ENCODE measurements around the gene HFM1. TPM values are rescaled to one million over a fixed set of nuclear protein-coding genes. Genes with fewer than 3 reads are reported as not detected.

Gene HFM1
- total RNA-seq, 1 experiment from 2014 or later: 2.4 TPM

- Mint-ChIP-seq H3K4me3 (no peak overlapping the region), H3K27me3 (ENCODE audit: low read depth) (no peaks in the 10 kb centered on the region), H3K4me1 (peaks cover 0 to 7% of the 10 kb centered on the region in 2 experiments; a peak in 1 of 4 replicates), H3K9me3 (no peaks in the 10 kb centered on the region), H3K36me3 (ENCODE audit: insufficient read depth in 1 of 3, low read depth in 3 of 3) (peaks cover 0 to 1% (median 0%) of the 10 kb centered on the region in 3 experiments; a peak in 1 of 7 replicates), H3K27ac (no peak overlapping the region)
- no peak overlapping the region for H3K9ac ChIP-seq (ENCODE audit: extremely low read depth, insufficient read length, low read length)
- H3T11ph ChIP-seq (ENCODE audit: low read length): no peak overlapping the region
- no peak overlapping the region for H2AFZ ChIP-seq (ENCODE audit: low read length)
- H4K91ac ChIP-seq (ENCODE audit: insufficient read length, low read depth, low read length): no peak overlapping the region
- H3K9me3 ChIP-seq (ENCODE audit: control insufficient read depth, low read depth, low read length): no peaks in the 10 kb centered on the region
- no peak overlapping the region for H2BK120ac ChIP-seq (ENCODE audit: low read depth, low read length, poor library complexity, severe bottlenecking)
- no peaks in the 10 kb centered on the region for H3K79me1 ChIP-seq (ENCODE audit: insufficient read depth, low read depth, low read length, poor library complexity, severe bottlenecking)
- H3K18ac ChIP-seq (ENCODE audit: insufficient read length, low read depth, low read length): no peak overlapping the region
- TF ChIP-seq CTCF (conservative IDR thresholded peaks at IDR 0.05): no peak
- H3K4me2 ChIP-seq (ENCODE audit: insufficient read depth, insufficient read length, low read length): no peak overlapping the region
- no peak overlapping the region for H3K23ac ChIP-seq (ENCODE audit: insufficient read length, low read depth, low read length)
- H3K4ac ChIP-seq (ENCODE audit: low read depth, low read length): no peak overlapping the region
- H3K27ac ChIP-seq (ENCODE audit: insufficient read length, low read depth, low read length): no peak overlapping the region
- H4K20me1 ChIP-seq (ENCODE audit: control insufficient read depth, insufficient read depth, insufficient read length): no peaks in the 10 kb centered on the region
- H3K27me3 ChIP-seq (ENCODE audit: insufficient read depth, low read length): no peaks in the 10 kb centered on the region
- H3K79me2 ChIP-seq (ENCODE audit: insufficient read depth, low read length): no peaks in the 10 kb centered on the region
- no peak overlapping the region for H2AK5ac ChIP-seq (ENCODE audit: insufficient read length, low read length)
- H3K4me1 ChIP-seq (ENCODE audit: insufficient read depth, low read length): no peaks in the 10 kb centered on the region; the same call in 1 of the 2 replicates
- no peak overlapping the region for H4K5ac ChIP-seq (ENCODE audit: insufficient read length, low read depth, low read length)
- no peak overlapping the region for H2BK15ac ChIP-seq (ENCODE audit: low read depth, low read length)
- H3K56ac ChIP-seq (ENCODE audit: insufficient read length, low read depth, low read length): no peak overlapping the region
- no peak overlapping the region for H2BK20ac ChIP-seq (ENCODE audit: low read depth, low read length, poor library complexity, severe bottlenecking)
- no peak overlapping the region for H2BK12ac ChIP-seq (ENCODE audit: insufficient read length, low read depth, low read length)
- no peak for DNase-seq
- no peak overlapping the region for H4K8ac ChIP-seq (replicated peaks; ENCODE audit: insufficient read length, low read depth, low read length)
- WGBS (ENCODE audit: extremely low coverage, insufficient read length, low lambda C conversion rate): no CpG with 5 or more reads among the region's 4 CpGs
- no peaks in the 10 kb centered on the region for H3K23me2 ChIP-seq (ENCODE audit: insufficient read length, low read depth, low read length, poor library complexity, severe bottlenecking)
- no peak overlapping the region for H3K14ac ChIP-seq (ENCODE audit: insufficient read depth, low read length)
- no peak overlapping the region for H2BK5ac ChIP-seq (ENCODE audit: insufficient read length, low read length)
Measured at GRCh38 chr1:91397605-91398004, 7.0 kb downstream of the HFM1 start.

Data from H9 (cell line).